HG02943 (cell line): ENCODE measurements around the gene RPP30.

Experiments
- ATAC-seq: cut with Tn5 transposase; IDR thresholded peaks from one replicate; pipeline ENCODE4 v1.9.1; 2021; ENCODE audit warnings: mild to moderate bottlenecking, low read depth, moderate library complexity; ENCODE audit not compliant: unreplicated experiment

Gene RPP30

GRCh38 chr10:90915766-90916075, 43.9 kb downstream of the RPP30 start:
- no peak for ATAC-seq

- ATAC-seq: no peak
Measured at GRCh38 chr10:90916392-90917237, 44.8 kb downstream of the RPP30 start.

GRCh38 chr10:90917238-90917967, 45.6 kb downstream of the RPP30 start:
- no peak for ATAC-seq

- no peak for ATAC-seq
Measured at GRCh38 chr10:90917968-90918318, 46.2 kb downstream of the RPP30 start.

GRCh38 chr10:90919683-90920574, 48.2 kb downstream of the RPP30 start:
- no peak for ATAC-seq

- no peak for ATAC-seq
Measured at GRCh38 chr10:90920986-90921666, 49.4 kb downstream of the RPP30 start, which contains the start of gene ANKRD1. TSS of gene ANKRD1 (minus strand) at chr10:90921087. CDS start at chr10:90921027, 60 bp downstream.

GRCh38 chr10:90921906-90922305, 50.1 kb downstream of the RPP30 start:
- ATAC-seq: no peak

- ATAC-seq: no peak
Measured at GRCh38 chr10:90923111-90923731, 51.4 kb downstream of the RPP30 start.

GRCh38 chr10:90924552-90924951, 52.8 kb downstream of the RPP30 start:
- no peak for ATAC-seq

GRCh38 chr10:90925079-90926029, 53.6 kb downstream of the RPP30 start:
- ATAC-seq: no peak

- no peak for ATAC-seq
Measured at GRCh38 chr10:90927293-90927692, 55.5 kb downstream of the RPP30 start.

GRCh38 chr10:90929179-90929578, 57.4 kb downstream of the RPP30 start:
- ATAC-seq: no peak

GRCh38 chr10:90930070-90930837, 58.5 kb downstream of the RPP30 start:
- no peak for ATAC-seq

GRCh38 chr10:90930971-90931871, 59.4 kb downstream of the RPP30 start:
- no peak for ATAC-seq

GRCh38 chr10:90935581-90936275, 64.0 kb downstream of the RPP30 start:
- no peak for ATAC-seq

GRCh38 chr10:90936276-90936659, 64.5 kb downstream of the RPP30 start:
- ATAC-seq: no peak
